Stimulated activated CD4-positive, alpha-beta T cell treated with anti-CD3 and anti-CD28 coated beads, Interleukin-1b, Interleukin-23, amount 100 ng/mL, for 48 hours (primary cell): Measurements from ENCODE around the gene IFT43.

ENCODE experiments used
- DNase-seq: peaks from one replicate; pipeline ENCODE4 v3.0.0-alpha.2; 2020

IFT43 gene

GRCh38 chr14:76083796-76084765, 98.5 kb downstream of the IFT43 start:
- DNase-seq = no peak

GRCh38 chr14:76085358-76085757, 99.8 kb downstream of the IFT43 start:
- no peak for DNase-seq

GRCh38 chr14:76086636-76087035, 101.1 kb downstream of the IFT43 start:
- DNase-seq = no peak

DNA sequence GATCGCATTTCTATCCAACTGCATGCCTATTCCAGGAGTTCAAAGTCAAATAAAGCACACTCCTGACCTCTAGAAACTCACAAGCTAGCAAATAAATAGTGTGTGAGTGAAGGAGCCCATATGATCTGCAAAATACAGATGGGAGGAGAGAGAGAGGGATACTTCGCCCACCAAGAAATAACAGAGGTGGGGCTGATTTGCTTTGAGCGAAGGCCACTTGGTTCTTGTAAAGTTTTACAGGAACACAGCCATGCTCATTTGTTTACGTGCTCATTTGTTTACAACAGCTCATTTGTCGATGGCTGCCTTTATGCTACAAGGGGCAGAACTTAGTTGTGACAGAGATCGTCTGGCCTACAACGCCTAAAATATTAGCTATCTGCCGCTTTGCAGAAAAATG, 102.8 kb downstream of the IFT43 start:
- DNase-seq = no peak

GRCh38 chr14:76088771-76089571, 103.4 kb downstream of the IFT43 start:
- no peak for DNase-seq

DNA sequence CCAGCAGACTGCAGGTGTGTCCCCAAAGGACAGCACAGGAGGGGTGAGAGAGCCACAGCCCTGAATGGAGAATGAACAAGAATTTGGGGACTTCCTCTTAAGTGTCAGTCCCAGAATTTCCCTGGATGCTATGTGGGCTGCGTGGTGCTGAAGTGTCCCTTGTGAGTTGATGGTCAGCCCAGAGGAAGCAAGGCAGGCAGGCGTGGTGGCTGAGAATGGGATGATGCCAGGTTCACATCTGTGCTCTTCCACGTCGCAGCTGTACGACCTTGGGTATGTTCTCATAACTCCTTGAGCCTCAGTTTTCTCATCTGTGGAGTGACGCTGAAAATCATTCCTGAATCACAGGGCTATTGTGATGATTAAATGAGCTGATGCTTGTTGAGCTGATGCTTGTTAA, 104.0 kb downstream of the IFT43 start:
- no peak for DNase-seq

GRCh38 chr14:76090616-76091391, 105.2 kb downstream of the IFT43 start:
- DNase-seq = no peak

DNA sequence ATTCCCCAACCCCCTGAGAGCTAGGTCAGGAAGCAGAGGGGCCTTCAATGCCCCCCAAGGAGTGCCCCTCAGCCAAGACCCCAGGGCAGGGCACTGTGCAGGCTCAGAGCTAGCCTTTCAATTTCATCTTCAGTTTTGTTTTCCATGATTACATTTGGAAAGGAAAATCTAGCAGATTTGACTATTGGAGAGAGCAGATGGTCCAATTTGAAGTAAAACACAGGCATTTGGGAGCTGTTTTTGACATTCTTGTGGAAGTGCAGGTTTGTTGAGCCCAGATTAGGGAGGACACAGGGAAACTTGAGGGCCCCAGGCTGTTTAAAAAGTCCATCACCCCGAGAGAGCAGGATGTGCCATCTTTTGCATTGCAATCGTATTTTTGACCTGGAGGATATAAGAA, 107.5 kb downstream of the IFT43 start:
- DNase-seq = no peak

GRCh38 chr14:76096257-76096656, 110.7 kb downstream of the IFT43 start:
- no peak for DNase-seq

- no peak for DNase-seq
Observed at GRCh38 chr14:76097547-76097946, 112.0 kb downstream of the IFT43 start.

GRCh38 chr14:76098047-76098446, 112.5 kb downstream of the IFT43 start:
- DNase-seq = no peak

GRCh38 chr14:76098916-76099675, 113.5 kb downstream of the IFT43 start:
- no peak for DNase-seq

- no peak for DNase-seq
Observed at GRCh38 chr14:76100236-76100635, 114.7 kb downstream of the IFT43 start.

DNA sequence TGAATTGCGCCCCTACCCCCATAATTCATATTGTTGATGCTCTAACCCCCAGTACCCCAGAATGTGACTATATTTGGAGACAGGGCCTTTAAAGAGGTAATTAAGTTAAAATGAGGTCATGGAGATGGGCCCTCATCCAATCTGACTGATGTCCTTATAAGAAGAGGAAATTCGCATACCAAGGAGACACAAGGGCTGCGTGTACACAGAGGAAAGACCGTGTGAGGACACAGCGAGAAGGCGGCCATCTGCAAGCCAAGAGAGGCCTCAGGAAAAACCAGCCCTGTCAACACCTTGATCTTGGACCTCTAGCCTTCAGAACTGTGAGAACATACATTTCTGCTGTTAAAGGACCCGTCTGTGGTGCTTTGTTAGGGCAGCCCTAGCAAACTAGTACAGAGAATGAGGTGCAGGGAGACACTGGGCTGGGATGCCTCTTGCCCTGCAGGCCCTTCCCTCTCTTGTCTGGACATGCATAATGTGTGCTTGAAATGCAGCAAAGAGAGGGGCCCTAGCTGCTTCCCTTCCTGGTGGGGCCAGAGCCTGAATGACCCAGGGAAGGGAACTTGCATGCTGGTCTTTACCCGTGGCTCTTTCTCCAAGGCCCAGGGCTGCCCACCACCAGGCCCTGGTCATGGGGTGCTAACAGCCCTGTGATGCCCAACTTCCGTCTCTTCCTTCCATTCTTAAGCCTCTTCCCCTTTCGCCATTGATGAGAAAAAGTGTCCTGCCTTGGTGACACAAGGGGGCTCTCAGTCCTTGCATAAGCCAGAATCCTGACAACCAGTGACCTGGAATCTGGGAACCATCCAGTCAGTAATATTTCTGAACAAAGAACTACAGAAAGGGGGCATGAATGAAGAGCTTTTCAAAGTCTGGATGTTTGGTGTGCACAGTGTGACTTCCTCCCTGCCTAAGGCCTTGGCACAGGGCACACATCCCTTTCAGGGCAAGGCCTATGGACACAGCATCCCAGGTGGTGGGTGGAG, 116.1 kb downstream of the IFT43 start:
- no peak for DNase-seq

GRCh38 chr14:76104802-76105355, 119.3 kb downstream of the IFT43 start:
- DNase-seq = no peak

GRCh38 chr14:76106188-76106587, 120.6 kb downstream of the IFT43 start:
- DNase-seq = no peak

DNA sequence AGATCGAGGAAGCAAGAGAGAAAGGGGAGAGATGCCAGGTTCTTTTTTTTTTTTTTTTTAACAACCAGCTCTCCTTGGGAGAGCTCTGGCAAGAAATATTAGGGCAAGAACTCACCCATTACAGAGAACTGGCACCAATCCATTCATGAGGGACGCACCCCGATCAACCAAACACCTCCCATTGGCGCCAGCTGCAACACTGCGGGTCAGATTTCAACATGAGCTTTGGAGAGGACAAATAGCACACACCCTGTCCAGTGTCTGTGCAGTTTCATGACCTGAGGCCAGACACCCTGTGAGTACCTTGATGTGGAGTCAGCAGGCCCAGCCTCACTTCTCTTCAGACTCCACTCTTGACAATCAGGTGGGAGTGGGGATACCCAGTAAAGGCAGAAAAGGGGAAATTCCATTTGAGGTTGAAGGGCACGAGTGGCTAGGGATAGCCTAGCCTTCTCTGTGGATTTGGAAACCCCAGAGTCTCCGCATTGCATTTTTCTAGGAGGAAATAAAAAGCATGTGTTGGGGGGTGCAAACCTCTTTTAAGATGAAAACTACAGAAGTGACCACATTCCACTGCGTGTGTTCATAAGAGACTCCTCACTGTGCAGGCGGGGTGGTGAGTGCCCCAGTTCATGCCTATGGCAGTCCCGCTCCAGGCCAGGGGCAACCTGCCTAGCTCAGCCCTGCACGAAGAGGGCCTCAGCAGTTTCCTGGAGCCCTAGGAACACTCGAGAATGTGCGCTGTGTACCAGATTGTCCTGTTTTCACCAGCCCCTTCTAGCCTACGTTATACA, 123.7 kb downstream of the IFT43 start:
- DNase-seq = no peak

DNA sequence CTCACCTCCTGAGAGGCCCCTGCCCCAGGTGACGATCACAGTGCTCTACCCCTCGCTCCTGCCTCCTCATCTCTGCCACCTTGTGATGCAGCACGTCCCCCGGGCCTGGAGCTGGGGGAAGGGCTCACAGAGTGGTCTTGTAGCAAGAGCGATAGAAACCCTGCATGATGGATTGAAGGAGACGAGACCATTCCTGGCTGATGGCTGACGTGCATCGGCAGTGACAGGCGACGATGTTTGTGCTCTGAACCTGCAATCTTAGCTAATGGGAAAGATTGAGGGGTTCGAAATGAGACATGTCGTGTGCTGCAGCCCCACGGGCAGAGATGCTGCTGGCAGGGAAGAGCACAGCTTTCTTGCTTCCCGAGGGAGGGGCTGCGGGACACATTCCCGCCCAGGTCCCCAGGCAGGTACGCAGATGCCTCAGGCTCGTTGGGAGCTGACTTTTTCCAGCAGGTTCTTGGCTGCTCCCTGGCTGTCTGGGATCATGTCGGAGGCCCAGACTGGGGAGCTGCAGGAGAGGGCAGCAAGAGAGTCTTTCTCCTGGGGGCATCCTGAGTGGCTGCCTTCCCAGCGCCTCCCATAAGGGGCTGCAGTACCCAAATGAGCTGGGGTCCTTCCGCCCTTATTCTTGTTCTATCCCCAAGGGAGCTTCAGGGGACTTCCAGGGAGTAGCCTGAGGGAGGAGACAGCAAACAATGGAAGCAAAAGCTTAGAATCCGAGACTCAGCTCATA, 127.5 kb downstream of the IFT43 start:
- no peak for DNase-seq

DNA sequence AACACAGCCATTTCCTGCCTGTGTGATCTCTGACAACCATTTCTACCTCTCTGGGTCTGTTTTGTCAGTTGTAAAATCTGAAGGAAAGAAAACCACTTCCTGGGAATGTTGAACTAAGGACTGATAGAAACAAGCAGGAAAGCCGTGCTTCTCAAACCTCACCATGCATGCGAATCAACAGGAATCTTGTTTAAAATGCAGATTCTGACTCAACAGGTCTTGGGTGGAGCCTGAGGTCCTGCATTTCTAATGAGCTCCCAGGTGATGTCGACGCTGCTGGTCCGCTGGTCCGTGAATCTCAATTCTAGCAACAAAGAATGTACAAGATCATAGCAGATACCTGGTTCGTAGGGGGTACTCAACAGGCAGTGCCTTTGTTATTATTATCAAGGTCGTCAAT, 128.1 kb downstream of the IFT43 start:
- no peak for DNase-seq
